ENCODE results near the gene FAM227B. TPM values are rescaled to one million over a fixed set of nuclear protein-coding genes. Genes with fewer than 3 reads are reported as not detected.

FAM227B gene
- polyA plus RNA-seq, 1 experiment, result 6.1 TPM

DNA sequence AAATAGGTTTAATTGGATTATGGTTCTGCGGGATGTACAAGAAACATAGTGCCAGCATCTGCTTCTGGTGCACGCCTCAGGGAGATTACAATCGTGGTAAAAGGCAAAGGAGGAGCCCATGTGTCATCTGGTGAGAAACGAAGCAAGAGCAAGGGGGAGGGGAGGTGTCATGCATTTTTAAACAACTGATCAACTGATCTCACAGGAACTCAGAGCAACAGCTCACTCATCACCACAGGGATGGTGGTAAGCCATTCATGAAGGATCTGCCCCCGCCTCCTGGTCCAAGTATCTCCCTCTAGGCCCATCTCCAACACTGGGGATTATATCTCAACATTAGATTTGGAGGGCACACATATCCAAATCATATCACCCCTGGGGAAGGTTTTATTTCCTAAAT lies 239.7 kb downstream of the FAM227B start:
- no peaks in the 10 kb centered on the region for H3K27me3 ChIP-seq (ENCODE audit: control insufficient read depth, insufficient read depth, low read length)
- ChIA-PET CTCF (no interaction called here), POLR2A (no interaction called here)
- TF ChIP-seq, protein P1, sequence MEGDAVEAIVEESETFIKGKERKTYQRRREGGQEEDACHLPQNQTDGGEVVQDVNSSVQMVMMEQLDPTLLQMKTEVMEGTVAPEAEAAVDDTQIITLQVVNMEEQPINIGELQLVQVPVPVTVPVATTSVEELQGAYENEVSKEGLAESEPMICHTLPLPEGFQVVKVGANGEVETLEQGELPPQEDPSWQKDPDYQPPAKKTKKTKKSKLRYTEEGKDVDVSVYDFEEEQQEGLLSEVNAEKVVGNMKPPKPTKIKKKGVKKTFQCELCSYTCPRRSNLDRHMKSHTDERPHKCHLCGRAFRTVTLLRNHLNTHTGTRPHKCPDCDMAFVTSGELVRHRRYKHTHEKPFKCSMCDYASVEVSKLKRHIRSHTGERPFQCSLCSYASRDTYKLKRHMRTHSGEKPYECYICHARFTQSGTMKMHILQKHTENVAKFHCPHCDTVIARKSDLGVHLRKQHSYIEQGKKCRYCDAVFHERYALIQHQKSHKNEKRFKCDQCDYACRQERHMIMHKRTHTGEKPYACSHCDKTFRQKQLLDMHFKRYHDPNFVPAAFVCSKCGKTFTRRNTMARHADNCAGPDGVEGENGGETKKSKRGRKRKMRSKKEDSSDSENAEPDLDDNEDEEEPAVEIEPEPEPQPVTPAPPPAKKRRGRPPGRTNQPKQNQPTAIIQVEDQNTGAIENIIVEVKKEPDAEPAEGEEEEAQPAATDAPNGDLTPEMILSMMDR (IDR thresholded peaks at IDR 0.05; ENCODE audit: low read depth, low read length), result no peak
- DNase-seq (ENCODE audit: low read depth, low spot score), result no peak
- no peak overlapping the region for H3K4me3 ChIP-seq (ENCODE audit: low read depth, low read length)
- no peak overlapping the region for H3K27ac ChIP-seq (ENCODE audit: low read depth, low read length)
- H3K9me3 ChIP-seq (ENCODE audit: control insufficient read depth, insufficient read depth, low read length), result no peaks in the 10 kb centered on the region

DNA sequence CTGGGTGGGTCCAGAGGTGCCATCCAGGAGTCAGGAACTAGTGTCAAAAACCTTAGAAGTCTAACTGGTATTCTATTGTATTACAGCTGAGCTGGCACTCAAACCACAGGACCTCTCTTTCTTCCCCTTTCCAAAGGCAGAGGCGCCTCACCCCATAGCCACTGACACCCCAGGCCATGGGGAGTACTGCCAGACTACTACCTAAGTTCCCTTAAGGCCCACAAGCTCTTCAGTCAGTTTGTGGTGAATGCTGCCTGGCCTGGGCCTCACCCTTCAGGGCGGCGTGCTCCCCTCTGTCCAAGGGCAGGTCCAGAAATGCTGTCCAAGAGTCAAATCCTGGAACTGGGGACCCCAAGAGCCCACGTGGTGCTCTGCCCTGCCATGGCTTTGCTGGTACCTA lies 240.6 kb downstream of the FAM227B start:
- TF ChIP-seq, protein P1 (IDR thresholded peaks at IDR 0.05; ENCODE audit: low read depth, low read length), result no peak
- Histone ChIP-seq H3K4me3 (ENCODE audit: low read depth, low read length) (no peak overlapping the region), H3K27me3 (ENCODE audit: control insufficient read depth, insufficient read depth, low read length) (no peaks in the 10 kb centered on the region), H3K9me3 (ENCODE audit: control insufficient read depth, insufficient read depth, low read length) (no peaks in the 10 kb centered on the region), H3K27ac (ENCODE audit: low read depth, low read length) (no peak overlapping the region)
- ChIA-PET POLR2A (no interaction called here), CTCF (no interaction called here)
- DNase-seq (ENCODE audit: low read depth, low spot score), result no peak

DNA sequence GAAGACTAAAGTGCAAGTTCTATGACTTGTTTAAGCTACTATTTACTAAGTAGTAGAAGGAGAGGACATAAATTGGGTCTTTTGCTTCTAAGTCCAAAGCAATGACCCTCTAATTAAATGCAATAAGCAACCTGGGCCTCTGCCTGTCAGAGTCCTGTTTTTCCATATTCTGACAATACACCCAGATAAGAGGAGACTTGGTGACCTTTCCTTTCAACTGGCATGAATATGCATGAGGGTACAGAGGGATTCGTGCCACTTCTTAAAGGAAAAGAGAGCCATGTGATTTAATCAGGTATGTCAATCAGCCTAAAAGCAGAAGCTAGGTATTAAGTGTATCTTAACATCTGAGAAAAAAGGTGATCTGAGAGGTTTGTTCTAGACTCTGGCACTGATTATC lies 248.3 kb downstream of the FAM227B start:
- DNase-seq (ENCODE audit: low read depth, low spot score), result no peak
- Histone ChIP-seq H3K9me3 (ENCODE audit: control insufficient read depth, insufficient read depth, low read length) (no peaks in the 10 kb centered on the region), H3K27ac (ENCODE audit: low read depth, low read length) (no peak overlapping the region), H3K27me3 (ENCODE audit: control insufficient read depth, insufficient read depth, low read length) (no peaks in the 10 kb centered on the region), H3K4me3 (ENCODE audit: low read depth, low read length) (no peak overlapping the region)
- TF ChIP-seq, protein P1 (IDR thresholded peaks at IDR 0.05; ENCODE audit: low read depth, low read length), result no peak
- CTCF ChIA-PET, result interaction anchor here (2.0 kb wide), 1 partner anchor 773 kb away, joined by 4 read pairs; no protein-coding TSS in a partner anchor
- POLR2A ChIA-PET, result no interaction called here

DNA sequence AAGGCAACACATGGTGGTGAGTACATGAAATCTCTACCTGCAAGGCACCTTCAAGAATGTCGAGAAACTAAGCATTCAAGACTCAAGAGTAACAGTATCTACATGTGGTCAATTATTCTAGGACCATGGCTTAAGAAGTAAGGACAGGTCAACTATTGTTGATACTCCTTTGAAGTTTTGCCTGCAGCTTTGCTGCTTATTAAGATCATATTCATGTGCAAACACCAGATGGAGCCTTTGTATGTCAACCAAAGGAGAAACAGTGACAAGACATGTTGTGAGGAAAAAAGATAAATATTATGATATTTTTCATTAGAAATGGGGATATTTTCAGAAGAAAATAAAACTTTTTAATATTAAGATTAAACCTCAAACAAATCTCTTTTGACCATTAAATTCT lies 249.8 kb downstream of the FAM227B start:
- Histone ChIP-seq H3K27me3 (ENCODE audit: control insufficient read depth, insufficient read depth, low read length) (no peaks in the 10 kb centered on the region), H3K9me3 (ENCODE audit: control insufficient read depth, insufficient read depth, low read length) (no peaks in the 10 kb centered on the region), H3K27ac (ENCODE audit: low read depth, low read length) (no peak overlapping the region), H3K4me3 (ENCODE audit: low read depth, low read length) (no peak overlapping the region)
- TF ChIP-seq, protein P1 (IDR thresholded peaks at IDR 0.05; ENCODE audit: low read depth, low read length), result peak; percentile 34
- ChIA-PET POLR2A (no interaction called here), CTCF (interaction anchor here (1.4 to 1.7 kb wide), 2 partner anchors 51 to 52 kb away, joined by 3 to 5 read pairs; partner anchors contain the start of gene FGF7)
- no peak for DNase-seq (ENCODE audit: low read depth, low spot score)

DNA sequence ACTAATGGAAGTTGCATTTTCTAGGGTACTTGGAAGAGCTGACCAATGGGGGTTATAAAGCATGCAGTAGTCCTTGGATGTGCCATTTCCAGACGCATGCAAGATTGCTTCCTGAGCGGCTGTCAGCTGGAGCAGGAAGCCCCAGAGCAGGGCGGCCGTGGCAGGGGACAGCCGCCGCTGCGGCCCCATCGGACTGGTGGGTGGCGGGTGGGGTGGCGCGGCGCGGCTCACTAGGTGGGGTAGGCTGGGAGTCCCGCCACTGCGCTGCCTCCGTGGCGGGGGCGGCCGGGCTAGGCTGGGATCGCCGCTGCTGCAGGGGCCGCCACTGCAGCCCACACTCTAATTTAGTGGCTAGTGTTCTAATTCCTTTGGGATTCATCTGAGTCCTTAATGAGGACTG lies 254.1 kb downstream of the FAM227B start:
- POLR2A ChIA-PET, result no interaction called here
- no peak for DNase-seq (ENCODE audit: low read depth, low spot score)
- no peak overlapping the region for H3K4me3 ChIP-seq (ENCODE audit: low read depth, low read length)
- H3K27me3 ChIP-seq (ENCODE audit: control insufficient read depth, insufficient read depth, low read length), result no peaks in the 10 kb centered on the region
- TF ChIP-seq, protein P1 (IDR thresholded peaks at IDR 0.05; ENCODE audit: low read depth, low read length), result no peak
- no peak overlapping the region for H3K27ac ChIP-seq (ENCODE audit: low read depth, low read length)
- H3K9me3 ChIP-seq (ENCODE audit: control insufficient read depth, insufficient read depth, low read length), result no peaks in the 10 kb centered on the region
- CTCF ChIA-PET, result interaction anchor here (1.4 kb wide), 1 partner anchor 130 kb away, joined by 3 read pairs; no protein-coding TSS in a partner anchor
